DMS153 (cell line): ENCODE measurements around the gene NATD1.
A peak's percentile ranks its signal among the peaks of the same experiment; 100 is the strongest.

Source experiments
- DNase-seq: peaks from one replicate; lab custom pipeline; 2025; lab: John Stamatoyannopoulos, UW

The NATD1 gene

DNA sequence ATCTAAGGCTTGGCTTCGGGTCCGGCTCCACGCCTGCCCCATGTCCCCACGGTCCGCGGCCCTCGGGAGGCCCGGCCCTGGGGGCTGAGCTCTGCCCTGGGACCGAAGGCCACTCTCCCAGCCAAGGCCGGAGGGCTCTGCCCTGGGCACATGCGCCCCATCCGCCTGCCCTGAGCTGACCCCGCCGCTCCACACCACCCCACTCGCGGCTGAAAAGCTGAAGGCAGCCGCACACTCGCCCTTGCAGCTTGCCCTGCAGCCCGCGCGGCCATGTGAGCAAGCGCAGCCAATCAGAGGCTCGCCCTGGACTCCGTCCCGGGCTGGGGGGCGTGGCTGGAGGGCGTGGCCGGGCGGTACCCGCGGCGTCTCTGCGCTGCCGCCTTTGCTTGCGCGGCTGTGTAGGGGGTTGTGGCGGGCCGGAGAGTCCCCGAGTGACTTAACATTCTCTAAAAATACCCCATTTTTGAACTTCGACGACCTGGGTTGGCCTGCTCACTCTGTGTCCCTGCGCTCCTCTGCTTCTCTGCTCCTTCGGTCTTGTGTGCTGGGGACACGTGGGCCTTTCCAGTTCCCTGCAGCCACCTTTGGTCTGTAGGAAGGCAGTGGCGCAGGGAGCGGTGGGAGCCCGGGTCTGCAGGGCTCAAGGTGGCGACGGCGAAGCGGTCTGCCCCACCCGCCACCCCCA, 22.5 kb upstream of the NATD1 start:
- DNase-seq: peak; percentile 41

DNA sequence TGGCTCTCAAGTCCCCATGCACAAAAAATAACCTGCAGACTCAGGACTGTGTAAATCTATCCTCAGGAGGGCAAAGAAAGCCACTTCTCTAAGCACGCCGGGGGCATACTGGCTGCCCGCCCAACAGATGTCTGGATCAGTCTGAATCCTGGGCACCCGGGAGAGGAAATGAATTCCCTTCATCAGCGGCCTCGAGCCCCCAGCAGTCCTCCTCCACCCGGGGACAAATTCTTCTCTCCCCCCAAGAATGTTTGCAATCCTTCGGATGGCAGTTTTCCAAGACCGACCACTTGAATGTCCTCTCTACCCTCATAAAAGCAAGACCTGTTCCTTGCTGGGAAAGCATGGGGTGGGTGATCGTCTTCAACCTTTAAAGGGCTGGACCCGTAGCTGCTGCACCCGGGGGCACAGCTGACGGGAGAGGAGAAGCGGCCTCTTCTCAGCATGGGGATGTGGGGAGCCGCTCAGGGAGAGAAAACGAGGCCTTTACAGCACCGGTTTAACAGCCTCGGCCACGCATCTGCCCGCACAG, 21.9 kb upstream of the NATD1 start:
- no peak for DNase-seq

DNA sequence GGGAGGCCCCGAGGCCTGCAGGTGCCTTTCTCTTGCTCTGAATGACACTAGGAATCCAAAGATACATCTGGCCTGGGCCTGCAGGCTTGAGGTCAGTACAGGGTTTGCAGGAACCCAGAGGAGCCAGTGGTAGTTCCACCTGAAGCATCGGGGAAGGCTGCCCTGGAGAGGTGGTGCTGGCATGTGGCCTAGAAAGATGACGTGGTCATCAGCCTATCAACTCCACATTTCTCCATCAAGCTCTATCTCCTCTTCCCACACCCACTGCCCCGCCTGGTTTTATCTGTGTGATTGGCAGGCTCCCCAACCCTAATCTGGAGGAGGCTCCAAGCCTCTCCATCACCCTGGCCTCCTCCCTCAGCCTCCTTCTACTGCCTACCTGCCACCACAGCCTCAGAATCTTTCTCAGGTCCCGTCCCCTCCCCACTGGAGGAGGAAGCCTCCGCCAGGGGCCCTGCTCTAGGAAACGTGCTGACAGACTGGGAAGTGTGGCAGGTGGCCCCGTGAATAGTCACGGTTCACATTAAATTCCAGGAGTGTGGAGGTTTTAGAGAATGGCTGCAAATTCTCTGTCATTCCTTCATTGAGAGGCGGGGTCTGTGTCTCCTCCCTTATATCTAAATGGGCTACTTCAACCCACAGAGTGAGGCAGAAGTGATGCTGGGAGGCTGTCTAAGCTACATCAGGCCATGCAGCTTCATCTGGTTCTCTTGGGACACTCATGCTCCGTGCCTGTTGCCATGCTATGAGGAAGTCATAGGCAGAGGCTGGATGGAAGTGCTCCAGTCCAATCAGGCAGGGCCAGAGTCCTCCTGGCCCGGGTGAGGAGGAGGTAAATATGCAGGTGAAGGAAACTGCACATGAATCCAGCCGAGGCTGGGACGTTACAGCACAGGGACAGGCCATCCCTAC, 19.9 kb upstream of the NATD1 start:
- DNase-seq: no peak

DNA sequence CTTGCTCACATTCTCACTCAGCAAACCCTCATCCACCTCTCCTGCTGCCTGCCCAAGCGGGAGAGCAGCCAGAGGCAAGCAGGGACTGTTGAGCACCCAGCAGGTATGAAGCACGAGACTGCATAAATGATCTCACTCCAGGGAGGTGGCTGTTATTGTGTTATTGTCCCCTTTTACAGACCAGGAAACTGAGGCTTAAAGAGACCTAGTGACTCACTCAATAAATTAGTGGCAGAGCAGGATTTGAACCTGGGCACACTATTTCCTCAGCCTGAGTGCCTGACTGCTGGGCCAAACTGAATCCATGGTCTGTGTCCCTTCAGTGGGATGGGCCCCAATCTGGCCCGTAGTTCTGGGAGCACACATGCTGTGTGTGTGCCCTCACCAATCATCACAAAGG, 19.0 kb upstream of the NATD1 start:
- DNase-seq: no peak

DNA sequence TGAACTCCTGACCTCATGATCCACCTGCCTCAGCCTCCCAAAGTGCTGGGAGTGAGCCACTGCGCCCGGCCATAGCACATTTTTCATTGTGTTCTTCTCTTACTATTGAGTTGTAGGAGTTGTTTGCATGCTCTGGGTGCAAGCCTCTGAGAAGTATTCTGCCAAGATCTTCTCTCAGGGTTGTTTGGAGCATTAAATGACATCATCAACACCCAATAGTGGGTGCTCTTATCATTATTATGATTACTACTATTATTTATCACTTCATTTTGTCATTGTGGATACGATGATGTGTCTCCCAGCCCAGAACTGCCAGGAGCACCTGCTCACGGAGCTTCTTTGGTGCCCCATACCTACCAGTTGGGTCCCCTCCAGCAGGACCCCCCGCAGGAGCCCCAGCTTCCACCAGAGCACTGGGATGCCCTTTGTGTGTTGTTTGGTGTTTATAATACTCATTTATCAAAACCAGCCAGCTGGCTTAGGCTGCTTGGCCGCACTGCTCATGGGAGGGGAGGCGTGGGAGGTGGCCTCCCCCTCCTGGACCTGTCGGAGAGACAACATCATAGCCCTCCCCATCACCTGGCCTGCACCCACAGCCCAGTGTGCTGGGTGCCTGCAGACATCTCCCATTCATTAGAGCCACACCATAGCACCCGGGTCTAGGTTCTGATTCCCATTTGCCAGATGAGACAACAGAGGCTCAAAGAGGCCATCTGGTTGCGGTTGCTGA, 18.4 kb upstream of the NATD1 start:
- no peak for DNase-seq

DNA sequence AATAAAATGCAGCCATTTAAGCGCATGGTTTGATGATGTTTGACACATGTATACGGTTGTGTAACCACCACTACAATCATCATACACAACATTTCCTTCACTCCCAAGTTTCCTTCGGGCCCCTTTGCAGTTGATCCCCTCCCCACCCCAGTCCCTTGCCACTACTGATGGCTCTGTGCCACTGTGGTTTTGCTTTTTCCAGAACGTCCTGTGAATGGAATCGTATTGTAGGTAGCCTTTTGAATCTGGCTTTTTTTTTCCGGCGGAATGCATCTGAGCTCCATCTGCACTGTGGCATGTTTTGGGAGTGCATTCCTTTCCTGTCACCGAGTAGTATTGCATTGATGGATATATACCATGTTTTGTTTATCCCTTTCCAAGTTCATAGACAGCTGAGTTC, 16.2 kb upstream of the NATD1 start:
- no peak for DNase-seq

DNA sequence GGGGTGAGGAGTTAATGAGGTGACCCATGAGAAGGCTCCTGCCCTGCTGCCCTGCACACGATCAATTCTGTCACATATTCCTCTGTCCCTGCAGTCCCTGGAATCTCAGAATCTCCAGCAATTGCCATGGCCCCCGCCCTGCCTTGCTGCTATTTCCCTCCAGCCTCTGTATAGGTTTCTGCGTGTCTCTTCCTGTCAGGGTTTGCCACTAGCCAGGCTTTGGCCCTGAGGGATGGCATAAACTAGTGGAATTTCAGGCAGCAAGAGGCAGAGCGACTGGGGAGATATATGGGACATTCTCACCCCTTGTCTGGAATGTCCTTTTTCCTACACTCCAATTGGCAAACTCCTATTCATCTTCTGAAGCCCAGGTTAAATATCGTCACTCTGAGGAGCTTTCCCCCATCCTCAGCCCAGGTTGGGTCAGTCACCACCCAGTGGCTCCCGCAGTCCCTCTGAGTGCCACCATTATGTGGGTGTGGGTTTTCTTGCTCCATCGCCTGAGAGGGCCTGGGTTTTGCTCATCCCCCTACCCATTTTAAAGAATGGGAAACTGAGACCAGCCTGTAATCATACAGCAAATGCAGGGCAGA, 15.5 kb upstream of the NATD1 start:
- no peak for DNase-seq

DNA sequence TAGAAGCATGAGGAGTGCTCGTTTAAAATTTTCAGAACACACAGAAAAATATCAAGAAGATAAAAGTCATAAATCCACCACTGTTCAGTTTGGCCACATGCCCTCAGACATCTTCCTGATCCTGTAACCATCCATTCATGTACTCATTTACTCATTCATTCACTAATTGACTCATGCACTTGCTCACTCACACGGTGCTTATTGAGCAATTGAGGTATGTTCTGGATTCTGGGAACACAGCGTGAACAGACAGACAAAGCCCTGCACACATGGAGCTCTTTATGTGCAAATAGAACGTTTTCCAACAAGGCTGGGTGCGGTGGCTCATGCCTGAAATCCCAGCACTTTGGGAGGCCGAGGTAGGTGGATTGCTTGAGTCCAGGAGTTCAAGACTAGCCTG, 10.2 kb upstream of the NATD1 start:
- no peak for DNase-seq

DNA sequence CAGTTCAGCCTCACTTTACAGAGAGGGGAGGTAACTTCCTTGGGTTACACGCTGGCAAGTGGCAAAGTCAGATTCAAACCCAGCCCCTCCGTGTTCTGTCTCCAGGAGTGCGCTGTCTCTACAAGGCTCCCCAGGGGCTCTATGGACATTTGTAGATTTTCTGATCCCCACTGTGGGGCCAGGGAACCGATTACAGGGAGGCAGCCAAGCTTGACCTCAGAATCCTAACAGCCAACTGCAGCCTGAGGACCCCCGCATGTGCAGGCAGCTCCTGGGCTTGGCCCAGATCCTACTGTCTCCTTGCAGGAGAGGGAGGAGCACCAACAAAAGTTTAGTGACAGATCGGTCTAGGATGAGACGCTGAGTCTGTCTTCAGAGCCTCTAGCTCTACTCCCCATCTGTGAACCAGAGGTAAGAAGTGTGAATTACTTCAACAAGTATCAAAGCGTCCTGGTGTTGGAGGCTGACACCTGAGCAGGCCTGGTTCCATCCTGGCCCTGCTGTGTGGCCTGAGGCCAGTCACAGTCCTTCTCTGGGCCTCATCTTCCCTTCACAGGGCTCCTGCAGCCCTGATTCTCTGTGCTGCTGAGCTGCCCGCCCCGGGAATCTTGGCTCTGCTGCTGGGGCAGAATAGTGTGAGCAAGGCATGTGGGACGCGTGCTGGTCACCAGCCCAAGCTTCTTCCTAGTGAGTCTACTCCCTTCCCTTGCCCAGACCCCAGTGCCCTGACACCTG, 9.2 kb upstream of the NATD1 start:
- no peak for DNase-seq

DNA sequence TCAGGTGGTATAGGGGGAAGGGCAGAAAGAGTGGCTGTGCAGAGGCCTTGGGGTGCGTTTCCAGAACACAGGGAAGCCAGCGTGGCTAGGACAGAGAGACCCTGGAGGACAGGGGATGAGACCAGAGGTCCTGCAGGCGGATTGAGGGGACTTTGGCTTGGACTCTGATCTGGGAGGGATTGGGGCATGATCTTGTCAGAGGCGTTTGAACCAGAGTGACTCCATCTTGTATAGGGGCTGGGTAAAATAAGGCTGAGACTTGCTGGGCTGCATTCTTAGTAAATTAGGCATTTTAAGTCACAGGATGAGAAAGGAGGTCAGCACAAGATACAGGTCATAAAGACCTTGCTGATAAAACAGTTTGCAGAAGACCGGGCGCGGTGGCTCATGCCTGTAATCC, 5.4 kb upstream of the NATD1 start:
- DNase-seq: no peak

DNA sequence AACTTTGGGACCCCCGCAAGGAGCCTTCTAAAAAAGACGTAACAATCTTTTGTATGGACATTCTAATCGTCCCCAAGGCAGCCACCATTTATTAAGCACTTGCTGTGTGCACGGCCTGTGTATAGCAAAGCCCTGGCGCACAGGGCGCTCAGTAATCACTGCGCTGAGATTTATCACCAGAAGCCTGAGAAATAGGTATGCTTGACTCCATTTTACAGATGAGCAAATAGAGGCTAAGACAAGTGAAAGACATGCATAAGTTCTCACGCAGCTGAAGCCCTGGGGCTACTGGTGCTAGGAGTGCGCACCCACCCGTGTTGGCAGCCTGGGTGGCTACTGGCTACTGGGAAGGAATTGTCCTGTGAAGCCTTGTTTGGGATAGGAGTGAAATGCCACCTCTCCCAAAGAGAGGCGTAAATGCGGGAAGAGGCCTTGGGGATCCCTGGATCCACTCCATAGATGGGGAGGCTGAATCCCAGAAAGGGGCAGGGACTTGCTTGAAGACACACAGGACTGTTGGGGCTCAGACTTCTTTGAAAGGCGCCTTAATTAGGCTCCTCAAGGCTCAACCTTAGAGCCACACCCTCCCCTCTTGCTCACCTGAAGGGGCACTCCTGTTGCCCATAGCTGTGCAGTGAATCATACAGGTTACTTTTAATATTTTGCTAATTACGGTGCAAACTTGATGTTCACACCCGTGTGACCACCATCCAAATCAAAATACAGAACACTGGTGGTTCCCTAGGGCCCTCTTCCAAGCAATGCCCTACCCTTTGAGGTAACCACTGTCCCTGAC, 634 bp upstream of the NATD1 start:
- no peak for DNase-seq

DNA sequence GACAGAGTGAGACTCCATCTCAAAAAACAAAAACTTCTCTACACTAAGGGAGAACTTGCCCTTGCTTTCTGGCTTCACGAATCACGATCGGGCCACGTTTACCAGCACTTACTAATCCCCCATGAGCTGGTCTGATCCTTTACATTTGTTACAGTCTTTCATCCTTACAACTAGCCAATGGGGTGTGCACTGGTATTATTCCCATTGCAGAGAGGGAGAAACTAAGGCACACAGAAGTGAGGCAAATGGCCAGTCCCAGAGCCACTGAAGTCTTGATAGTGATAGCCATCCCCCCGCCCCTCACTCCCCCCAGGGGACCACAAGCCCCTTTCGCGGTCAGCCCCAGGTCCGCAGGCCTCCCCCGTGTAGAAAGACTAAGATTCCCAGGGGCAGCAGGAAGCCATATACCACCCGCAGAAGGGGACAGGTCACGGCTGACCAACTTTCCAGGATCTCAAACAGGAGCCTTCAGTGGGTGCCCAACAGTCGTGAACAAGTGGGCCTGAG, 868 bp downstream of the NATD1 start:
- DNase-seq: no peak

DNA sequence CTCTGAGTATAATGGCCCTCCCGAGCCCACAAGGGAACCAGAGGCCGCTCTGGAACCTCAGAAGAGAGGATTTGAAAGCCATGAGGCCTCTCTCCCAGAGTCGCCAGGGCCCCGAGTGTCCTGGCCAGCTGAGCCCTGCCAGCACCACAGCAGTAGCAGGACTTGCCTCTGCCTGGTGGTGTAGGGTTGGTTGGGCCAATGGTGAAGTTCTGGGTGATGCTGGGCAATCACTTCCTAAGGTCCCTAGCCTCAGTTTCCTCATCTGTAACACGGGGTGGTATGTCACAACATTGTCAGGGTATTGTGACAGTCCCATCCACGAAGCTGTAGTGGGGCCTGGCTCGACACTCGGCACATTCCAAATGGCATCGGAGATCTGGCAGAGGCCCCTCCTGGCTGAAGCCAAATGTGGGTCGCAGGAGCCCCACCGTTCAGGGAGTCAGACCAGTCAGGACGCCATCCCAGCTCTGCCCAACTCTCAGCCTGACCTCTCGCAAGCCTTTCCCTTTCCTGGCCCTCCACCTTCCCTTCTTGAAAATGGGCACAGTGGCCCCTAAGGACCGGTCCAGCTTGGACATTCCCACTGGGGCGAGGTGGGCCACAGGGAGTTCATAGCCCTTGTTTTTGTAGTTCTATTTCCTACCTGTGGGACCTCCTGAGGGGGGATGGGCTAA, 1.7 kb downstream of the NATD1 start:
- DNase-seq: no peak

DNA sequence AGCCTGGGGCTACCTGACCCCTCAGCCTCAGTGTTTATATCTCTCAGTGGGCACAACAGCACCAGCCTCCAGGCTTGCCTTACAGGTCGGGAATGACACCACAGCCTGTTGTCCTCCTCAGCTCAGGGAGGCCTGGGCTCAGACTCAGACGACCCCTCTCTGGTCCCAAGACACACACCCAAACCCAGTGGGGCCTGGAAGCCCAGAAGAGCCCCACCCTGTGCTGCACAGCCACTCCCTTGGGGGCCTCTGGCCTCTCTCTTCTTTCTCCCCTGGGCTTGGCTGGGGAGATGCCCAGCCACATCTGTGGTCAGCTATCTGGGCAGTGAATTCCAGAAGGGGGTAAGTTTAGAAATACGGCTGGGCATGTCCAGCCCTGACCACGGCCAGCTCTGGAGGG, 2.4 kb downstream of the NATD1 start:
- DNase-seq: no peak

DNA sequence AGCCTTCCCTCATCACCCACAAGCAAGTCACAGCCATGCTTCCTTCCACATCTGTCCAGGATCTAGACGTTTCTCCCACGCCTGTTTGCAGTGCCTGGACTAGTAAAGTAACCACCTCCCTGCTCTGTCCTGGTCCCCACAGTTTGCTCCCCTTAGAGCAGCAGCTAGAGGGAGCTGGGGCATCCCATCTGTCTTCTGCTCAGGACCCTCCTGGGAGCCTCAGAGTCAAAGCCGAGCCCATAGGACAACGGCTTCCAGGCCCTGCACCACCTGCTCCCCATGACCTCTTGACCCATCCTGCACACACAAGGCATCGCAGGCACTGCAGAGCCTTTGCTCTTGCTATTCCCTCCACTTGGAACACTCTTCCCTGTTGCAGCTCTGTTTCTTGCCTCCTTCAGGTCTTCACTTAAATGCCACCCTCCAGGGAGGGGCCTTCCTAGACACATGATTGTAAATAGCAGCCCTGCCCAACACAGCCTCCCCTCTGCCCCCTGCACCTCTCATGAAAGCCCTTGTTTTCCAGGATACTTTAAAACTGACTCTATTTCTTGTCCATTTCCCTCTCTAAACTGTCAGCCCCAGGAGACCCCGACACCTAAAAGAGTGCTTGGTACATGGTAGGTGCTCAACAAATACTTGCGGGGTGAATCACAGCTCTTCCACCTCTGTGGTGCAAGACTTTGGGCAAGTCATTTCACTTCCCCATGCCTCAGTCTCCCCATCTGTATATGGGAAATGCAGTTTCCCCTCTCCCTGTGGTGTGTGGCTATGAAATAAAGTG, 3.1 kb downstream of the NATD1 start:
- DNase-seq: no peak

DNA sequence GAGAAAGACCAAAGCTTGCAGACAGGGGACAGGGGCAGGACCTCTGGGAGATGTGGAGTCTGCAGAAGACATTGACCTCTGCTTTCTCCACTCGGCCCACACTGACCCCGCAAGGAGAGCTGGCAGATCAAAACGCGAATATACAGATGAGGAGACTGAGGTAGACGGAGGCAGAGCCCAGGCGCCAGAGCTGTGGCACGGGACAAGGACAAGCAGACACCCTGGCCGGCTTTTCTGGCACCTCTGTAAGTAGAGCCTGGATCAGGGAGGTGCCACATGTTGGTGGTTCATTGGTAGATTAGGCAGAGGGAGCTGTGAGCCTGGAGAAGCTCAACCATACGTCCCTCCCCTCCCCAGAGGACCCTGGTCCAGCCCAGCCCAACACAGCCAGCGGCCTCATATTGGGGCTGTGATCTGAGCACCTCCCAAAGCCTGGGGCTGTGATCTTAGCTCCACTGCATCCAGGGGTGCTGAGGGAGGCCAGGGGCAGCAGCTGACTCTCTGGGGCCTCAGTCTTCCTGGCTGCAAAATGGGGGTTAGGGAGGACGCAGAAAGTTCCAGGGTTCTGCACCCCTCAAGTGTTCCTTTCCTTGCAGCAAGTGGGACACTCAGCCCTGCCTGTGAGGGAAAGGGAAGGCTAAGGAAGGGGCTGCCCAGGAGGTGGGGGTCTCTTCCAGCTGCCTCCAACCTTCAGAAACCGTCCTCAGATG, 4.0 kb downstream of the NATD1 start:
- no peak for DNase-seq

DNA sequence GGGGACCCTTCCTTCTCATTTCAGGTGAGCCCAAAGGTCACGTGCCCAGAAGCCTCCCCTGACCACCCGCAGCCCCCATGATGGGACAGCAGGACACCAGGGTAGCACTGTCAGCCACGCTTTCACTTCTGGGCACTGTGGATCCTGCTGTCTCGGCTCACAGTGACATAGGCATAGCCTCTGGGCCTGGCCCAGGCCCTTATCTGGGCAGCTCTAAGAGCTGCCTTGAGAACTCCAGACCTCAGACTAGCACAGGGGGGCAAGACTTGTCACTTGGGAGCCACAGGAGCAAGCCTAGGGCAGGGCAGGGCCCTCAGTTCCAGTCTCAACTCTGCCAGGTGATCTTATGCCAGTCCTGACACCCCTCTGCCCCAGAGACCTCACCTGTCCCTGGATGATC, 4.7 kb downstream of the NATD1 start:
- no peak for DNase-seq

DNA sequence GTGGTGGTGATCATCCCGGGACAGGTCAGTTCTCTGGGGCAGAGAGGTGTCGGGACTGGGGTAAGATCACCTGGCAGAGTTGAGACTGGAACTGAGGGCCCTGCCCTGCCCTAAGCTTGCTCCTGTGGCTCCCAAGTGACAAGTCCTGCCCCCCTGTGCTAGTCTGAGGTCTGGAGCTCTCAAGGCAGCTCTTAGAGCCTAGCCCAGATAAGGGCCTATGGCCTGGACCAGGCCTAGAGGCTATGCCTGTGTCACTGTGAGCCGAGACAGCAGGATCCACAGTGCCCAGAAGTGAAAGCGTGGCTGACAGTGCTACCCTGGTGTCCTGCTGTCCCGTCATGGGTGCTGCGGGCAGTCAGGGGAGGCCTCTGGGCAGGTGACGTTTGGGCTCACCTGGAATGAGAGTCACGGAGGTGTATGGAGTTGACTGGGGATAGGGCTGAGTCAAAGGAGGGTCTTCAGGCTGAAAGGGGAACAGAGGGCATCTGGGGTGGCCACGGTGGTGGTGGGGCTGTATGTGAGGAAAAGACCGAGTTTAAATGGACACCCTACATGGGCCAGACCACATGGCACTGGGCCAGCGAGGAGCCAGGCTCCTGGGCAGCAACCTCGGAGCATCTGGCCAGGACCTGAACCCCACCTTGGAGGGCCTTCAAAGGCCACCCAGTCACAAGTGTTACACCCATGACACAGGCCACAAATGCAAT, 5.5 kb downstream of the NATD1 start:
- no peak for DNase-seq
